HUES6 (cell line): Measurements from ENCODE around the gene USP13.

Source experiments
- H3K27ac ChIP-seq: 2 replicates; pipeline ENCODE4 v1.7.0; 2013; ENCODE audit warnings: low read depth, mild to moderate bottlenecking, low read length, inconsistent platforms
- H3K27me3 ChIP-seq: 2 replicates; pipeline ENCODE4 v1.6.1; 2013; ENCODE audit warnings: low read length; ENCODE audit not compliant: control insufficient read depth, insufficient read depth
- H3K36me3 ChIP-seq: 2 replicates; pipeline ENCODE4 v1.6.1; 2013; ENCODE audit warnings: low read length; ENCODE audit not compliant: control insufficient read depth, insufficient read depth
- H3K4me1 ChIP-seq: 2 replicates; pipeline ENCODE4 v1.6.1; 2013; ENCODE audit warnings: low read length; ENCODE audit not compliant: control insufficient read depth, insufficient read depth
- H3K4me3 ChIP-seq: 2 replicates; pipeline ENCODE4 v1.5.1; 2013; ENCODE audit warnings: low read depth, low read length
- H3K9ac ChIP-seq: one replicate; pipeline ENCODE4 v1.6.1; 2013; ENCODE audit warnings: mild to moderate bottlenecking, low read length
- H3K9me3 ChIP-seq: 2 replicates; pipeline ENCODE4 v1.6.1; 2013; ENCODE audit warnings: low read depth, low read length; ENCODE audit not compliant: control insufficient read depth, insufficient read depth

The USP13 gene

DNA sequence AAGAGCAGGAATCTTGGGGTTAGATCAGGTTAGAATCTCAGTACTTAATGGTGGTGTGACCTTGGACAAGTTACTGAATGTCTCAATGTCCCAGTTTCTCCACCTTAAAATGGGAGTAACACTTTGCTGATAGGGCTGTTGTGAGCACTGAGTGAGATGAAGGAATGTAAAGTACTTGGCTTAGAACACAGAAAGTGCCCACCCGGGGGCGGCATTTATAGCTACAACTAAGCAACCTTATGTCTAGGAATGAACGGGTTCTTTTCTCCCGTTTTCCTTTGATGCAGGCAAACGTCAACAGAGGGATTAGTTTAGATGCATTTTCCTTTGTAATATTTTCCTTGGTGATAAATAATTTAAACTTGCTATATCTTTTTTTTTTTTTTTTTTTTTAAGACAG lies 176.6 kb downstream of the USP13 start:
- no peaks in the 10 kb centered on the region for H3K27me3 ChIP-seq
- no peak overlapping the region for H3K4me3 ChIP-seq
- no peak overlapping the region for H3K27ac ChIP-seq
- peaks cover 11% of the 10 kb centered on the region for H3K4me1 ChIP-seq
- H3K9ac ChIP-seq, result no peak overlapping the region
- no peaks in the 10 kb centered on the region for H3K36me3 ChIP-seq
- no peaks in the 10 kb centered on the region for H3K9me3 ChIP-seq

DNA sequence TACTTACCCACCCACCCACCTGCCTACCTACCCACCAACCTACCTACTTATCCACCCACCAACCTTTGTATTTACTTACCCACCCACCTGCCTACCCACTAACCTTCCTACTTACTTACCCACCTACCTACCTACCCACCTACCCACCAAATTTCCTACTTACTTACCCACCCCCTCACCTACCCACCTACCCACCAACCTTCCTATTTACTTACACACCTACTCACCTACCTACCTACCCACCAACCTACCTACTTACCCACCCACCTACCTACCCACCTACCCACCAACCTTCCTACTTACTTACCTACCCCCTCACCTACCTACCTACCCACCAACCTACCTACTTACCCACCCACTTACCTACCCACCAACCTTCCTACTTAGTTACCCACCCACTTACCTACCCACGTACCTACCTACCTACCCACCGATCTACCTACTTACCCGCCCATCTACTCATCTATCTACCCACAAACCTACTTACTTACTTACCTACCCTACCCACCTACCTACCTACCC lies 179.6 kb downstream of the USP13 start:
- Histone ChIP-seq H3K9me3 (no peaks in the 10 kb centered on the region), H3K27me3 (no peaks in the 10 kb centered on the region)

DNA sequence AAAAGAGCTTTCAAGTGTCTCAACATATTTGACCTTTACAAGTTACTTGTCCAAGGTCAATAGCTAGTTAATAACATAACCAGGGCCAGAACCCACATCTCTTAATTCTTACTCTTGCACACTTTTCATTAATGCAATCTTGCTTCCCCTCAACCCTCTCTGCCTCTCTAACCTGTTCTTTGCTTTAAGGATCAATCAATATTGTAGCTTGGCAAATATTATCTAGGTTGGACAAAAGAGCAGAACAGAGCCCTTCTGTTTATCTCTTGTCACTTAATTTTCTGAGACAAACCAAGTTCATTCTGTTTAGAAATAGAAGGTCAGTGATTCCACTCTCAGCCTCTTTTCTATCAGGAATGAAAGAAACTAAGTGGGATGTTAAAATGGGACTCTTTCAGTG lies 180.5 kb downstream of the USP13 start:
- no peaks in the 10 kb centered on the region for H3K27me3 ChIP-seq
- H3K27ac ChIP-seq, result no peak overlapping the region
- no peaks in the 10 kb centered on the region for H3K36me3 ChIP-seq

More for the DNA sequence above, 179.6 kb downstream of the USP13 start:
- Histone ChIP-seq H3K4me3 (no peak overlapping the region), H3K27ac (no peak overlapping the region), H3K9ac (no peak overlapping the region), H3K36me3 (no peaks in the 10 kb centered on the region), H3K4me1 (no peaks in the 10 kb centered on the region)

DNA sequence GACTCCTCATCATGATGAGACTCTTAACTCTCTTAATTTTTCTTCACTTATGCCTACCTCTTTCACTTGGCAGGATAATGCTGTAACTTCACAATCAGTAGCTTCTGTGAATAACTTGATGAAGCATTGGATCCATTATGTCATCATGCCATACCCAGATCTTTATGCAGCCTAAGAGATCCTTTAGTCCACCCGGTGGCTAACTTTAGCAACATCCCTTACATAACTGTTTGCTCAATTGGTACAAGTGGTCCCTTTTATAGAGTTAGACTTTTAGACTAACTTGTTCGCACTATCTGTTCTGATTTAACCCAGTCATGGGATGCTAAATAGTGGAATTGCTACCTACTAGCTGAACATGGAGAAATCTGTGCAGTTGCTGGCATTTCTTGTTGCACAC lies 184.5 kb downstream of the USP13 start:
- Histone ChIP-seq H3K9me3 (no peaks in the 10 kb centered on the region), H3K4me3 (no peak overlapping the region), H3K36me3 (no peaks in the 10 kb centered on the region), H3K27me3 (no peaks in the 10 kb centered on the region), H3K4me1 (no peaks in the 10 kb centered on the region), H3K9ac (no peak overlapping the region), H3K27ac (no peak overlapping the region)

More for the DNA sequence above, 180.5 kb downstream of the USP13 start:
- no peak overlapping the region for H3K9ac ChIP-seq
- H3K9me3 ChIP-seq, result no peaks in the 10 kb centered on the region
- no peaks in the 10 kb centered on the region for H3K4me1 ChIP-seq
- no peak overlapping the region for H3K4me3 ChIP-seq
